Naive B cell (primary cell): ENCODE measurements around the gene FURIN. TPM values are rescaled to one million over a fixed set of nuclear protein-coding genes. Genes with fewer than 3 reads are reported as not detected.
"Not testable (repeated sequence)": the region's sequence is repeated elsewhere in the genome, so short reads cannot be mapped to it uniquely, and the experiment has no call there.

Source experiments
- ATAC-seq, 2 donors: fragments of 150-1000 bp; cut with Tn5 transposase; 2 replicates each; pipeline ENCODE4 v1.10.0; 2021; ENCODE audit warnings: low read depth in 2 of 2, mild to moderate bottlenecking in 2 of 2, moderate library complexity in 2 of 2
- DNase-seq: peaks from one replicate; pipeline ENCODE4 v3.0.0; 2022
- H3K27ac Mint-ChIP-seq, 6 donors: one replicate each; pipeline ENCODE4 v1.8.0; 2020 to 2022; ENCODE audit warnings: mild to moderate bottlenecking in 6 of 6, mixed read lengths in 6 of 6, moderate library complexity in 5 of 6, inconsistent platforms in 2 of 6
- H3K27me3 Mint-ChIP-seq, 3 donors: one replicate each; pipeline ENCODE4 v1.8.0; 2021 to 2022; ENCODE audit warnings: mixed read lengths in 3 of 3, mild to moderate bottlenecking in 1 of 3
- H3K36me3 Mint-ChIP-seq, 2 donors: one replicate each; pipeline ENCODE4 v1.8.0; 2020 to 2022; ENCODE audit warnings: mixed read lengths in 2 of 2, inconsistent platforms in 1 of 2, mild to moderate bottlenecking in 1 of 2
- H3K4me1 Mint-ChIP-seq, 3 donors: one replicate each; pipeline ENCODE4 v1.8.0; 2020 to 2022; ENCODE audit warnings: mixed read lengths in 3 of 3, inconsistent platforms in 1 of 3, mild to moderate bottlenecking in 1 of 3, moderate library complexity in 1 of 3
- H3K4me3 Mint-ChIP-seq, 8 donors: one replicate each; pipeline ENCODE4 v1.8.0; 2020 to 2022; ENCODE audit warnings: mild to moderate bottlenecking in 8 of 8, mixed read lengths in 8 of 8, moderate library complexity in 8 of 8, inconsistent platforms in 2 of 8
- H3K9me3 Mint-ChIP-seq, 7 donors: one replicate each; pipeline ENCODE4 v1.8.0; 2020 to 2022; ENCODE audit warnings: mixed read lengths in 7 of 7, mild to moderate bottlenecking in 5 of 7, inconsistent platforms in 2 of 7, moderate library complexity in 1 of 7
- polyA plus RNA-seq, 6 donors: library from polyadenylated mRNA; unstranded; fragments of 300-500 nt; fragmentation: Illumina TruSeq; gene quantifications; one replicate each; pipeline ENCODE4 v1.2.3, GENCODE V29; 2021; ENCODE audit warnings: low read depth in 6 of 6

The FURIN gene
- polyA plus RNA-seq, 6 donors from 2014 or later: 3.7 to 9.8 (median 5.8) TPM

DNA sequence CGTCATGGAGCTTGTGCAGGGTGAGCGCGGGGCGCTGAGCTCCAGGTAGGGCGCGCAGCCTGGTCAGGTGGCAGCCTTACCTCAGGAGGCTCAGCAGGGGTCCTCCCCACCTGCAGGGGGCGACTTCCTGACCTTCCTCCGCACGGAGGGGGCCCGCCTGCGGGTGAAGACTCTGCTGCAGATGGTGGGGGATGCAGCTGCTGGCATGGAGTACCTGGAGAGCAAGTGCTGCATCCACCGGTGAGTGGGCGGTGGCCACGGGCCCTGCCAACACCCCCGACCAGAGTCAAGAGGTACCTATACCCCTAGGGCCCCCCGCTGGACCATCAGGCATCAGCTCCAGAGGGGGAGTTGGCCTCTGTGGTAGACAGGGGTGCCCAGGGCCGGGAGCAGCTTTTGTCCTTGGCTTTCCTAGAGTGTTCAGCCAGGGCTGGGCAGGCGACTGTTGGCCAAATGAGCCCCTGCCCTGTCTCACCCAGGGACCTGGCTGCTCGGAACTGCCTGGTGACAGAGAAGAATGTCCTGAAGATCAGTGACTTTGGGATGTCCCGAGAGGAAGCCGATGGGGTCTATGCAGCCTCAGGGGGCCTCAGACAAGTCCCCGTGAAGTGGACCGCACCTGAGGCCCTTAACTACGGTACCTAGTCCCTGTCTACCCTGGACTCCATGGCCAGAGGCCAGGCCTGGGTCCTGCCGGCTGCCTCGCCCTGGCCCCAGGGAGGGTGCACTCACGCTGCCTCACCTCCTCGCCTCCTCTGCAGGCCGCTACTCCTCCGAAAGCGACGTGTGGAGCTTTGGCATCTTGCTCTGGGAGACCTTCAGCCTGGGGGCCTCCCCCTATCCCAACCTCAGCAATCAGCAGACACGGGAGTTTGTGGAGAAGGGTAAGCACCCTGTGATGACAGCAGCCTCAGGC, 25.0 kb downstream of the FURIN start:
- Mint-ChIP-seq H3K36me3 (no peaks in the 10 kb centered on the region), H3K27me3 (no peaks in the 10 kb centered on the region), H3K27ac (no peak overlapping the region), H3K9me3 (no peaks in the 10 kb centered on the region), H3K4me1 (peaks cover 22 to 28% (median 27%) of the 10 kb centered on the region in 3 donors), H3K4me3 (no peak overlapping the region)
- no peak for ATAC-seq
- no peak for DNase-seq

DNA sequence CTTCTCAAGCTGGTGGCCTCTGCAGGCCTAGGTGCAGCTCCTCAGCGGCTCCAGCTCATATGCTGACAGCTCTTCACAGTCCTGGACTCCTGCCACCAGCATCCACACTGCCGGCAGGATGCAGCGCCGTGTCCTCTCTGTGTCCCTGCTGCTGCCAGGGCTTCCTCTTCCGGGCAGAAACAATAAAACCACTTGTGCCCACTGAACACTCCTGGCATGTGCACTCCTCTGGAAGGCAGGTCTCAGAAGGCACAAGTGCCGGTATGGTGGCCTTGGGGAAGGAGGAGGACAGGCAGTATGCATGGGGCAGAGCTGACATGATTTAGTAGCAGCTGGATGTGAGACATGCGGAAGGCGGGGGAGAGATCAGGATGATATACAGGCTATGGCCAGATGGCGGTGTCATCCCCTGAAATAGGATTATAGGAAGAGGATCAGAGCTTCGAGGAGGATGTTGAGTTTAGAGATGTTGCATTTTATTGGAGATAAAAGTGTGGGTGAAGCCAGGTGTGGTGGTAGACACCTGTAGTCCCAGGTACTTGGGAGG, 27.3 kb downstream of the FURIN start:
- no peak for DNase-seq
- ATAC-seq: no peak
- peaks cover 28 to 30% (median 29%) of the 10 kb centered on the region in 3 donors for H3K4me1 Mint-ChIP-seq
- H3K27ac Mint-ChIP-seq: no peak overlapping the region
- peak overlapping the region in 5 of 8 donors; percentile 9 to 80 (median 48) for H3K4me3 Mint-ChIP-seq
- no peaks in the 10 kb centered on the region for H3K27me3 Mint-ChIP-seq
- no peaks in the 10 kb centered on the region for H3K9me3 Mint-ChIP-seq
- H3K36me3 Mint-ChIP-seq: no peaks in the 10 kb centered on the region

DNA sequence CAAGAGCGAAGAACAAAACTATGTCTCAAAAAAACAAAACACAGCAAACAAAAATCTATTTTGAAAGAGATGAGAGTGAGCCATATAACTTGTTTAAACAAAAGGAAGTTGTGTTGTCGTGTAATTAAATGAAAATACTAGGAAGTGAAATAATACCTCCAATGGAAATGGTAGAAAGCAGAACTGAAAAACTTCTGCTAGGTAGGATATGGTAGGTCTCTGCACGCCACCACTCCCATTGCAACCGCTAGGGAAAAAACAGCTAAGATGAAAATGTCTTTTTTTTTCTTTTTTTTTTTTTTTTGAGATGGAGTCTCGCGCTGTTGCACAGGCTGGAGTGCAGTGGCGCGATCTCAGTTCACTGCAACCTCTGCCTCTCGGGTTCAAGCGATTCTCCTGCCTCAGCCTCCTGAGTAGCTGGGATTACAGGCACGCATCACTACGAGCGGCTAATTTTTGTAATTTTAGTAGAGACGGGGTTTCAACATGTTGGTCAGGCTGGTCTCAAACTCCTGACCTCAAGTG, 28.8 kb downstream of the FURIN start:
- ATAC-seq: peak; percentile 94 to 96
- Mint-ChIP-seq H3K4me1 (peaks cover 37 to 41% (median 41%) of the 10 kb centered on the region in 3 donors), H3K4me3 (peak overlapping the region; percentile 1 to 80 (median 52)), H3K27ac (peak overlapping the region in 5 of 6 donors; percentile 29 to 88 (median 83))
- peak; percentile 56 for DNase-seq
- not testable (repeated sequence) for H3K27me3 Mint-ChIP-seq, H3K36me3 Mint-ChIP-seq, H3K9me3 Mint-ChIP-seq

DNA sequence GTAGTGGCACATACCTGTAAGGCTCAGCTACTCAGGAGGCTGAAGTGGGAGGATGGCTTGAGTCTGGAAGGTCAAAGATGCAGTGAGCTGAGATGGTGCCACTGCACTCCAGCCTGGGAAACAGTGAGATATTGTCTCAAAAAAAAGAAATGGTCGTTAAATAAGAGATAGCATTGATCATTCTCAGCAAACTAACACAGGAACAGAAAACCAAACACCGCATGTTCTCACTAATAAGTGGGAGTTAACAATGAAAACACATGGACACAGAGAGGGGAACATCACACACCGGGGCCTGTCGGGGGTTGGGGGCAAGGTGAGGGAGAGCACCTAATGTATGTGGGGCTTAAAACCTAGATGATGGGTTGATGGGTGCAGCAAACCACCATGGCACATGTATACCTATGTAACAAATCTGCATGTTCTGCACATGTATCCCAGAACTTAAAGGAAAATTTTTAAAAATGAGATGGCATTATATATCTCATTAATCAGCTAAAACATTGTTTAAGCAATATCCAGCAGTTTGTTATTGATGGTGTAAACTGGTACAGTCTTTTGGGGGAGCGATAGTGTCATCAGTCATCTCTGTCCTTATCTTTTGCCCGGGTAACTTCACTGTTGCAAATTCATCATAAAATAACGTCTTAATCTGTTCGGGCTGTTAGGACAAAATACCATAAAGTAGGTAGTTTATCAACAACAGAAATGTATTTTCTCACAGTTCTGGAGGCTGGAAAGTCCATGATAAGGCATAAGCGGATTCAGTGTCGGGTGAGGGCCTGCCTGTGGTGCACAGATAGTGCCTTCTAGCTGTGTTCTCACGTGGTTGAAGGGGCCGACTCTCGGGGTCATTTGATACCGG, 33.0 kb downstream of the FURIN start:
- H3K27me3 Mint-ChIP-seq: no peaks in the 10 kb centered on the region
- peaks cover 10 to 14% of the 10 kb centered on the region in 2 donors for H3K36me3 Mint-ChIP-seq
- H3K4me3 Mint-ChIP-seq: peak overlapping the region; percentile 82 to 94 (median 91)
- ATAC-seq (no peak), DNase-seq (no peak)
- H3K27ac Mint-ChIP-seq: peak overlapping the region; percentile 55 to 88 (median 82)
- H3K4me1 Mint-ChIP-seq: peaks cover 45 to 50% (median 47%) of the 10 kb centered on the region in 3 donors
- H3K9me3 Mint-ChIP-seq: no peaks in the 10 kb centered on the region

DNA sequence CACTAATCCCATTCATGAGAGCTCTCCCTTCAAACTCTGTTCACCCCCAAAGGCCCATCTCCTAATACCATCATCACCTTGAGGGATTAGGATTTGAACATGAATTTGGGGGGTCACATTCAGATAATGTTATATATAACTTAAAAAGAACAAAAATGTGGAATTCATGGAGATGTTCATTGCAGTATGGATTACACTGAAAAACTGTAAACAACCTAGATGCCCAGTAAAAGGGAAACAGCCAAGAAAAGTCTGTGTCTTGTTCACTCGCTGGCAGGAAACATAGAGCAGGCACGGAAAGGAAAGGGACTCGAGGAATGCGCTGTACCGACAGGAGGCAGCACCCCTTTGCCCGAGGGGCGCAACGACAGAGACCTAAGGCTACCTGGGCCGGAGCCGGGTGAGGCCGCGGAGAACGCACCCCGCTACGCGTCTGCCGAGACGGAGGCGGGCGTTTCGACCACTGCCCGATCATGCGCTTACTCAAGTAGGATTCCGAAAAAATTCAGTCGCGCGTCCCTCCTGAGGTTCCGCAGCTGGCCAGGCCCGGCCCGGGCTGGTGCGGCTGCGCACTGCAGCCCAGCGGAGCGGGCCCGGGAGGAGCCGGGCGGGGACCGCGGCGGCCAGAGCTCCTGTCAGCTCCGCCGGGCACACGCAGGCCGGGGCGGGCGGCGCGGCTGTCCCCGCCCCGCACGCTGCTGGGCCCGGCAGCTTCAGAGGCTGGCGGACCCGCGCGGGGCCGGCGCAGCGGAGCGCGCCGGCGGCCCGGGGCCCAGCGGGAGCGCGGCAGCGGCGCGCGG, 33.9 kb downstream of the FURIN start:
- peak overlapping the region; percentile 82 to 94 (median 91) for H3K4me3 Mint-ChIP-seq
- peak; percentile 74 for ATAC-seq
- H3K9me3 Mint-ChIP-seq: no peaks in the 10 kb centered on the region
- peaks cover 36 to 41% (median 39%) of the 10 kb centered on the region in 3 donors for H3K4me1 Mint-ChIP-seq
- H3K27me3 Mint-ChIP-seq: no peaks in the 10 kb centered on the region
- H3K36me3 Mint-ChIP-seq: peaks cover 11 to 14% of the 10 kb centered on the region in 2 donors
- peak; percentile 75 for DNase-seq
- peak overlapping the region; percentile 69 to 92 (median 86) for H3K27ac Mint-ChIP-seq

DNA sequence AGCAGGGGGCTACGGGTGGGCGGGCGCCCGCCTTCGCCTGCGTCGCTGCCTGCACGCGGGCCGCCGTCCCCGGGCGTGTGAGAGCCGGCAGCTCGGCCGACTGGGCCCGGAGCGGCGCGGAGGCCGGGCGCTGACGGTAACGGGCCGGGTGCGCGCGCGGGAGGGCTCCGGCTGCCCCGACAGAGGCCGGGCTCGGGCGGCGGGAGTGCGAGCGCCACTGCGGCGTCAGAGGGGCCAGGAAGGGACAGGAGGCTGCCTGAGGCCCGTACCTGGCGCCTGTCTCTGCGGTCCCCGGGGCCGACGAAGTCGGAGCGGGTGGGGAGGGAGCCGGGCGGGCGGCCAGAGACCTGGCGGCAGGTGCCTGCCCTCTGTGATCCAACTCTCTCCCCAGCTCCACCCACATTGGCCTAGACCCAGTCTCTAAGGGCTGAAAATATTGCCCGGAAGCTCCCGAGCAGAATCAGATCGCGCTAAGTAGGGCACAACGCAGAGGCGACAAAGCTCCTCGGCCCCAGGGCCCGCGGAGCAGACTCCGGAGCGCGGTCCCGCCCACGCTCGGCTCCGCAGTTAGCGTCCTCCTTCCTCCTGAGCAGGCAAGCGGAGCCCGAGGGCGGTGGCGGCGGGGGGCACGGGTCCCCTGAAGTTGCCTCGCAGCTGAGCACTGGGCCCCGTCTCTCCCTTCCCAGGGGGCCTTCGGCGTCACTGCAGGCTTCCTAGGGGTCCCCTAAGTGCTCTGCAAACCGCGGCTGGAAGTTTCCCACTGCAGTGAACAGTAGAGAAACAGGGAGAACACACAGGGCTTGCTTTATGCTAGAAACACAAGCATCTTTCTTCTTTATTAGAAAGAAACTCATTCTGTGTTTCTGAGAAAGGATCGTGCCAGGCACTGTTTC, 34.7 kb downstream of the FURIN start, which contains the start of gene MAN2A2:
MAN2A2 (plus strand) TSS at position 463 of the 893 bp plus-strand sequence. CDS start 906 bp downstream, outside the sequence.
- Mint-ChIP-seq H3K4me1 (peaks cover 28 to 33% (median 33%) of the 10 kb centered on the region in 3 donors), H3K9me3 (no peaks in the 10 kb centered on the region), H3K4me3 (peak within 1 kb of the TSS; percentile 82 to 95 (median 92)), H3K27me3 (no peaks in the 10 kb centered on the region), H3K27ac (peak within 1 kb of the TSS; percentile 72 to 92 (median 88)), H3K36me3 (peaks cover 14 to 20% of the 10 kb centered on the region in 2 donors)
- ATAC-seq (peak; percentile 57 to 62), DNase-seq (peak; percentile 61)

DNA sequence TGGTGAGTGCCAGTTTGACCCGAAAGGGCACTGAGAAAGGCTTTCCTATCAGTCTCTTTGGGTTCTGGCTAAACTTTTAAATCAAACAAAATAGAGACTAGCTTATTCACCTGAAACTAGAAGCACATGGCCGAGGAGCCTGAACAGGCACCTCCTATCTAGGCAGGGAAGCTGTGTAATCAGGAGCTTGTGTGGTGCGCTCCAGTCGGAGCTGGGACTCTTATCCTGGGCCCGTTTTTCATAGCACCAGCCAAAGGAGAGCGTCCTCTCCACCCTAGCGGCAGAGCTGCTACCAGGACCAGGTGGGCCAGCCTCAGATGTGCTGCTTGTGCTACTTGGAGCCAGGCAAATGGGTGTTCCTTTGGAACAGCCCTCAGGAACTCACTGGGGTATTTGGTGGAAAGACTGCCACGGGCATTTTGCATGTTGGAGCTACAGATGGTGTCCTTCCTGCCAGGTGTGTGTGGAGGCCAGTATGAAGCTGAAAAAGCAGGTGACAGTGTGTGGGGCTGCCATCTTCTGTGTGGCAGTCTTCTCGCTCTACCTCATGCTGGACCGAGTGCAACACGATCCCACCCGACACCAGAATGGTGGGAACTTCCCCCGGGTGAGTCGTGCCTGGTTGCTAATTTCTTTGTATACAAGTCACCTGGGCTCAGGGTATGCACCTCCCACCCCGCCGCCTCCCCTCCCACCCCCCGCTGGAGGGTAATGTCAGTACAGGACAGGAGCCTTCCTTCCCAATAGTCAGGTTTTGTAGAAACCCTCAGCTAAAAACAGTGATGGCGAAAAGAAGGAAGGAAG, 35.5 kb downstream of the FURIN start:
- DNase-seq (no peak), ATAC-seq (no peak)
- Mint-ChIP-seq H3K27me3 (no peaks in the 10 kb centered on the region), H3K27ac (peak overlapping the region in 3 of 6 donors; percentile 42 to 89 (median 69)), H3K4me3 (peak overlapping the region; percentile 76 to 95 (median 90)), H3K36me3 (peaks cover 14 to 21% of the 10 kb centered on the region in 2 donors), H3K9me3 (no peaks in the 10 kb centered on the region), H3K4me1 (peaks cover 28 to 29% (median 29%) of the 10 kb centered on the region in 3 donors)

DNA sequence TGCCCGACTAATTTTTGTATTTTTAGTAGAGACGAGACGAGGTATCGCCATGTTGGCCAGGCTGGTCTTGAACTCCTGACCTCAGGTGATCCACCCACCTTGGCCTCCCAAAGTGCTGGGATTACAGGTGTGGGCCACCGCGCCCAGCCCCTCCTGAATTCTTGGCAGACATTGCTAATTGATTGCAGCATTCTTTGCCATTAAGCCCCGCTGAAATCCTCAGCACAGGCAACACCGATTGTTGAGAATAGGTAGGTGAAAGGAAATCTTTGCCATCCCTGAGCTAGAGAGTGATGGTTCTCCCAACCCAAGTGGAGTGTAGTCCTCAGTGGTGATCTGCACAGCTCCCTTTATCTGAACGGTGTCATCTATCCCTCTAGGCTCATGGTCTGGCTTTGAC, 36.4 kb downstream of the FURIN start:
- Mint-ChIP-seq H3K36me3 (peaks cover 14 to 21% of the 10 kb centered on the region in 2 donors), H3K4me3 (peak overlapping the region in 5 of 8 donors; percentile 35 to 84 (median 54)), H3K27me3 (no peaks in the 10 kb centered on the region), H3K9me3 (no peaks in the 10 kb centered on the region), H3K27ac (no peak overlapping the region), H3K4me1 (peaks cover 25 to 29% (median 28%) of the 10 kb centered on the region in 3 donors)
- no peak for DNase-seq
- ATAC-seq: no peak

DNA sequence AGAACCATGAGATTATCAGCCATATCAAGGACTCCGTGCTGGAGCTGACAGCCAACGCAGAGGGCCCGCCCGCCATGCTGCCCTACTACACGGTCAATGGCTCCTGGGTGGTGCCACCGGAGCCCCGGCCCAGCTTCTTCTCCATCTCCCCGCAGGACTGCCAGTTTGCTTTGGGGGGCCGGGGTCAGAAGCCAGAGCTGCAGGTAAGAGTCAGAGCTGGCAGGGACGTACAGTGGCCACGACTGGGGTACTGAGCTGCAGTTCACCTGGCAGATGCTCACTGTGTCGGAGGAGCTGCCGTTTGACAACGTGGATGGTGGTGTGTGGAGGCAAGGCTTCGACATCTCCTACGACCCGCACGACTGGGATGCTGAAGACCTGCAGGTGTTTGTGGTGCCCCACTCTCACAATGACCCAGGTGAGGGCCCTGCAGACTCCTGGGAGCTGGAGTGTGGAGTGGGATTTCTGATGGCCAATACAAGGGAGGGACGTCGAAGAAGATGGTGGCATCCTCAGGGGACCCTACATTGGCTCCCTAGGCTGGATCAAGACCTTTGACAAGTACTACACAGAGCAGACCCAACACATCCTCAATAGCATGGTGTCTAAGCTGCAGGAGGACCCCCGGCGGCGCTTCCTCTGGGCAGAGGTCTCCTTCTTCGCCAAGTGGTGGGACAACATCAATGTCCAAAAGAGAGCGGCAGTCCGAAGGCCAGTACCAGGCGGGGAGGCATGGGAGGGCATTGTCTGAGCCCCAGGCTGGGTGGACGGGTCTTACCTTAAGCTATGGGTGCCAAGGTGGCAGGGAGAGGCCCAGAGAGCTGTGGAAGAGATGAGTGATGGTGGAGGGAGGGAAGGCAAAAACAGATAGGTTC, 37.2 kb downstream of the FURIN start:
- Mint-ChIP-seq H3K9me3 (no peaks in the 10 kb centered on the region), H3K27me3 (no peaks in the 10 kb centered on the region), H3K4me1 (peaks cover 25 to 29% (median 28%) of the 10 kb centered on the region in 3 donors), H3K36me3 (peaks cover 14 to 21% of the 10 kb centered on the region in 2 donors), H3K4me3 (peak overlapping the region in 3 of 8 donors; percentile 32 to 84 (median 37)), H3K27ac (no peak overlapping the region)
- ATAC-seq (no peak), DNase-seq (no peak)

DNA sequence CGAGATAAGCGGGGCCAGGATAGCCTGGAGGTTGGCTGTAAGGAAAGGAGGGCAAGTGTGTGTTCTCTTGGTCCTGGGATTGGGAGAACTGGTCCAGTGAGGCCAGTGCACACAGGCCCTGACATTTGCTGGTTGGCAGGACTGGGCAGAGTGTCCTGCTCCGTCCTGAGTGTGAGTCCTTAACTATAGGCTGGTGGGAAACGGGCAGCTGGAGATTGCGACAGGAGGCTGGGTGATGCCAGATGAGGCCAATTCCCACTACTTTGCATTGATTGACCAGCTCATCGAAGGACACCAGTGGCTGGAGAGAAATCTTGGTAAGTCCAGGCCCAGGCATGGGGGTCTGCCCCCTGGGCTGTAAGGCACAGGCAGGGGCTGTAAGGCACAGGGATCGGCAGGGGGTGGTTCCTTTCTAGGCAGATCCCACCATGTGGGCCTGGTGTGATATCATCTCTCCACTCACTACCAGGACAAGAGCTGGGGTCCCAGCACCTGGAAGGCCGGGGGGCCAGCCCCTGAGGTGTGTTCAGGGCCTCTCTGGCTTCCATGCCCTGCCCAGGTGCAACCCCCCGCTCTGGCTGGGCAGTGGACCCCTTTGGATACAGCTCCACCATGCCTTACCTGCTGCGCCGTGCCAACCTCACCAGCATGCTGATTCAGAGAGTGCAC, 37.9 kb downstream of the FURIN start:
- Mint-ChIP-seq H3K27ac (no peak overlapping the region), H3K4me3 (peak overlapping the region in 2 of 8 donors; percentile 12 to 29), H3K27me3 (no peaks in the 10 kb centered on the region), H3K36me3 (peaks cover 14 to 21% of the 10 kb centered on the region in 2 donors), H3K9me3 (no peaks in the 10 kb centered on the region), H3K4me1 (peaks cover 22 to 25% (median 24%) of the 10 kb centered on the region in 3 donors)
- DNase-seq (no peak), ATAC-seq (no peak)
